Parathyroid adenoma (tissue), 2 donors: Measurements from ENCODE around the gene NUBP1.

Experiments
- H2AFZ ChIP-seq: fragments of 300-600 bp; sonication (generic); one replicate; pipeline ENCODE4 v1.7.0; 2017; ENCODE audit warnings: antibody characterized with exemption, mild to moderate bottlenecking
- H3K27ac ChIP-seq: fragments of 300-600 bp; sonication (generic); one replicate; pipeline ENCODE4 v1.7.0; 2017
- H3K27me3 ChIP-seq: fragments of 300-600 bp; sonication (generic); one replicate; pipeline ENCODE4 v1.7.0; 2017; ENCODE audit warnings: low read length; ENCODE audit not compliant: control insufficient read depth, insufficient read depth
- H3K36me3 ChIP-seq: fragments of 300-600 bp; sonication (generic); one replicate; pipeline ENCODE4 v1.7.0; 2017; ENCODE audit warnings: low read length; ENCODE audit not compliant: control insufficient read depth, insufficient read depth
- H3K4me1 ChIP-seq: fragments of 300-600 bp; sonication (generic); one replicate; pipeline ENCODE4 v1.7.0; 2017; ENCODE audit warnings: control low read depth
- H3K4me2 ChIP-seq: fragments of 300-600 bp; sonication (generic); one replicate; pipeline ENCODE4 v1.7.0; 2017; ENCODE audit warnings: low read length
- H3K4me3 ChIP-seq: fragments of 300-600 bp; sonication (generic); one replicate; pipeline ENCODE4 v1.7.0; 2017; ENCODE audit warnings: low read depth, low read length
- H3K79me2 ChIP-seq: fragments of 300-600 bp; sonication (generic); one replicate; pipeline ENCODE4 v1.7.0; 2017; ENCODE audit warnings: control low read depth
- H3K9ac ChIP-seq: fragments of 300-600 bp; sonication (generic); one replicate; pipeline ENCODE4 v1.7.0; 2017; ENCODE audit warnings: mild to moderate bottlenecking
- H3K9me3 ChIP-seq: fragments of 300-600 bp; sonication (generic); one replicate; pipeline ENCODE4 v1.7.0; 2017; ENCODE audit warnings: low read length; ENCODE audit not compliant: control insufficient read depth
- TF ChIP-seq, protein P1 (sequence below): fragments of 300-600 bp; sonication (generic); IDR thresholded peaks from one replicate; pipeline ENCODE4 v1.7.0; 2017; ENCODE audit warnings: antibody characterized with exemption, mild to moderate bottlenecking
- donor health status: primary hyperparathyroidism.

The NUBP1 gene

GRCh38 chr16:10708969-10709368 is 34.7 kb upstream of the NUBP1 start:
- no peaks in the 10 kb centered on the region for H3K4me1 ChIP-seq
- H3K27ac ChIP-seq = no peak overlapping the region
- no peaks in the 10 kb centered on the region for H3K27me3 ChIP-seq
- no peak overlapping the region for H2AFZ ChIP-seq
- TF ChIP-seq, protein P1, sequence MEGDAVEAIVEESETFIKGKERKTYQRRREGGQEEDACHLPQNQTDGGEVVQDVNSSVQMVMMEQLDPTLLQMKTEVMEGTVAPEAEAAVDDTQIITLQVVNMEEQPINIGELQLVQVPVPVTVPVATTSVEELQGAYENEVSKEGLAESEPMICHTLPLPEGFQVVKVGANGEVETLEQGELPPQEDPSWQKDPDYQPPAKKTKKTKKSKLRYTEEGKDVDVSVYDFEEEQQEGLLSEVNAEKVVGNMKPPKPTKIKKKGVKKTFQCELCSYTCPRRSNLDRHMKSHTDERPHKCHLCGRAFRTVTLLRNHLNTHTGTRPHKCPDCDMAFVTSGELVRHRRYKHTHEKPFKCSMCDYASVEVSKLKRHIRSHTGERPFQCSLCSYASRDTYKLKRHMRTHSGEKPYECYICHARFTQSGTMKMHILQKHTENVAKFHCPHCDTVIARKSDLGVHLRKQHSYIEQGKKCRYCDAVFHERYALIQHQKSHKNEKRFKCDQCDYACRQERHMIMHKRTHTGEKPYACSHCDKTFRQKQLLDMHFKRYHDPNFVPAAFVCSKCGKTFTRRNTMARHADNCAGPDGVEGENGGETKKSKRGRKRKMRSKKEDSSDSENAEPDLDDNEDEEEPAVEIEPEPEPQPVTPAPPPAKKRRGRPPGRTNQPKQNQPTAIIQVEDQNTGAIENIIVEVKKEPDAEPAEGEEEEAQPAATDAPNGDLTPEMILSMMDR = no peak
- H3K4me3 ChIP-seq = no peak overlapping the region
- no peak overlapping the region for H3K9ac ChIP-seq
- no peaks in the 10 kb centered on the region for H3K79me2 ChIP-seq
- no peak overlapping the region for H3K4me2 ChIP-seq
- no peaks in the 10 kb centered on the region for H3K9me3 ChIP-seq
- H3K36me3 ChIP-seq = no peaks in the 10 kb centered on the region

GRCh38 chr16:10728003-10728887 is 15.4 kb upstream of the NUBP1 start:
- Histone ChIP-seq H3K27ac (no peak overlapping the region), H3K9ac (no peak overlapping the region), H3K4me2 (no peak overlapping the region), H2AFZ (peak overlapping the region; percentile 51), H3K4me1 (no peaks in the 10 kb centered on the region), H3K4me3 (no peak overlapping the region), H3K79me2 (no peaks in the 10 kb centered on the region), H3K36me3 (no peaks in the 10 kb centered on the region), H3K9me3 (no peaks in the 10 kb centered on the region), H3K27me3 (no peaks in the 10 kb centered on the region)
- TF ChIP-seq, protein P1 = no peak

GRCh38 chr16:10729104-10730048 is 14.3 kb upstream of the NUBP1 start:
- Histone ChIP-seq H2AFZ (no peak overlapping the region), H3K4me1 (no peaks in the 10 kb centered on the region), H3K36me3 (no peaks in the 10 kb centered on the region), H3K27me3 (no peaks in the 10 kb centered on the region), H3K9me3 (no peaks in the 10 kb centered on the region), H3K4me3 (no peak overlapping the region), H3K27ac (no peak overlapping the region), H3K9ac (no peak overlapping the region), H3K79me2 (no peaks in the 10 kb centered on the region), H3K4me2 (no peak overlapping the region)
- TF ChIP-seq, protein P1 = no peak

DNA sequence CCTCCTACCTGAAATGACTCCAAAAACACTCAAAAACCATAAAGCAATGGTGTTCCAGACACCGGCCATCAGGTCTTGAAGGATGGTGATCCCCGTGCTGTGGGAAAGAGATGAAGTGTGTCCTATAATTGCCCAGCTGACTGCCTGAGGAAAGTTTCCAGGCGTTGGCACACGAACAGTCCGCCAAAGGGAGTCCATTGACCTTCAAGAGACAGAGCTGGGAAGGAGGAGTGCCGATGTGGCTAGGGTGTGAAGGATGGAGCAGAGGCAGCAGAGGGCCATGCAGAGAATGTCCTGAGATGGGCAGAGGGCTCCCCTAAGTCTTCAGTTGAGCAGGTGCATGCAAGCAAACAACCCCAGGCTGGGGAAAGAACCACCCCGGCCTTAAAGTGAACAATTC is 11.9 kb upstream of the NUBP1 start:
- no peak overlapping the region for H3K27ac ChIP-seq
- H3K36me3 ChIP-seq = no peaks in the 10 kb centered on the region
- H3K79me2 ChIP-seq = no peaks in the 10 kb centered on the region
- no peaks in the 10 kb centered on the region for H3K27me3 ChIP-seq
- H3K4me1 ChIP-seq = no peaks in the 10 kb centered on the region
- TF ChIP-seq, protein P1 = no peak
- no peak overlapping the region for H2AFZ ChIP-seq
- no peaks in the 10 kb centered on the region for H3K9me3 ChIP-seq
- H3K4me3 ChIP-seq = no peak overlapping the region
- no peak overlapping the region for H3K4me2 ChIP-seq
- H3K9ac ChIP-seq = no peak overlapping the region
